Type B pancreatic cell (in vitro differentiated cells): ENCODE measurements around the gene GPR153. TPM values are rescaled to one million over a fixed set of nuclear protein-coding genes. Genes with fewer than 3 reads are reported as not detected.

Source experiments
- DNase-seq: peaks from one replicate; pipeline ENCODE4 v3.0.0; 2021; ENCODE audit warnings: mixed read lengths; ENCODE audit not compliant: unreplicated experiment; ENCODE audit errors: extremely low spot score
- H3K27ac Mint-ChIP-seq: 2 replicates; pipeline ENCODE4 v1.8.0; 2021; ENCODE audit warnings: mild to moderate bottlenecking, mixed read lengths
- H3K27me3 Mint-ChIP-seq: 2 replicates; pipeline ENCODE4 v1.8.0; 2021; ENCODE audit warnings: mixed read lengths
- H3K36me3 Mint-ChIP-seq: 2 replicates; pipeline ENCODE4 v1.8.0; 2021; ENCODE audit warnings: mixed read lengths
- H3K4me1 Mint-ChIP-seq: one replicate; pipeline ENCODE4 v1.8.0; 2021; ENCODE audit warnings: mixed read lengths; ENCODE audit not compliant: unreplicated experiment
- H3K4me3 Mint-ChIP-seq: 2 replicates; pipeline ENCODE4 v1.8.0; 2021; ENCODE audit warnings: mild to moderate bottlenecking, mixed read lengths
- H3K9me3 Mint-ChIP-seq: 2 replicates; pipeline ENCODE4 v1.8.0; 2021; ENCODE audit warnings: mixed read lengths
- CTCF ChIP-seq: fragments of 200-600 bp; sonication (generic); conservative IDR thresholded peaks from 2 replicates; pipeline ENCODE4 v1.5.0; 2021; ENCODE audit warnings: antibody characterized with exemption, mild to moderate bottlenecking
- total RNA-seq: library from RNA; stranded (reverse); gene quantifications from 2 replicates; pipeline ENCODE4 v1.2.1, GENCODE V29; 2021; ENCODE audit warnings: low replicate concordance

The GPR153 gene
- total RNA-seq, 1 donor from 2014 or later: 6.1 TPM

GRCh38 chr1:6202256-6202655 lies 58.6 kb downstream of the GPR153 start:
- no peak overlapping the region for H3K4me3 Mint-ChIP-seq
- no peak for TF ChIP-seq CTCF
- peaks cover 9% of the 10 kb centered on the region for H3K36me3 Mint-ChIP-seq
- peaks cover 3% of the 10 kb centered on the region for H3K27me3 Mint-ChIP-seq
- H3K27ac Mint-ChIP-seq: no peak overlapping the region
- DNase-seq: no peak
- peaks cover 25% of the 10 kb centered on the region for H3K4me1 Mint-ChIP-seq
- H3K9me3 Mint-ChIP-seq: no peaks in the 10 kb centered on the region

- peak overlapping the region; percentile 90 for H3K4me3 Mint-ChIP-seq
- H3K27ac Mint-ChIP-seq: peak overlapping the region; percentile 98
- TF ChIP-seq CTCF: no peak
- DNase-seq: no peak
- H3K36me3 Mint-ChIP-seq: peaks cover 18% of the 10 kb centered on the region
- no peaks in the 10 kb centered on the region for H3K9me3 Mint-ChIP-seq
- H3K27me3 Mint-ChIP-seq: no peaks in the 10 kb centered on the region
- H3K4me1 Mint-ChIP-seq: peaks cover 35% of the 10 kb centered on the region
Measured at GRCh38 chr1:6200188-6200809, 60.6 kb downstream of the GPR153 start.

- peak; percentile 96 for DNase-seq
- TF ChIP-seq CTCF: no peak
- Mint-ChIP-seq H3K9me3 (no peaks in the 10 kb centered on the region), H3K4me3 (peak within 1 kb of the TSS; percentile 90), H3K27me3 (no peaks in the 10 kb centered on the region), H3K36me3 (peaks cover 18% of the 10 kb centered on the region), H3K4me1 (peaks cover 32% of the 10 kb centered on the region), H3K27ac (peak within 1 kb of the TSS; percentile 98)
Measured at GRCh38 chr1:6199298-6200187, 61.4 kb downstream of the GPR153 start, which contains the start of gene RPL22. Gene RPL22, minus strand, starts transcription at chr1:6199595. Its CDS starts 22 bp downstream, at chr1:6199573.

- peaks cover 32% of the 10 kb centered on the region for H3K4me1 Mint-ChIP-seq
- peaks cover 18% of the 10 kb centered on the region for H3K36me3 Mint-ChIP-seq
- H3K27me3 Mint-ChIP-seq: no peaks in the 10 kb centered on the region
- H3K9me3 Mint-ChIP-seq: no peaks in the 10 kb centered on the region
- DNase-seq: no peak
- H3K27ac Mint-ChIP-seq: peak overlapping the region; percentile 98
- peak overlapping the region; percentile 90 for H3K4me3 Mint-ChIP-seq
- no peak for TF ChIP-seq CTCF
Measured at GRCh38 chr1:6198646-6199297, 62.1 kb downstream of the GPR153 start.

- no peak for DNase-seq
- Mint-ChIP-seq H3K4me1 (peaks cover 32% of the 10 kb centered on the region), H3K4me3 (peak overlapping the region; percentile 90), H3K9me3 (no peaks in the 10 kb centered on the region), H3K27ac (peak overlapping the region; percentile 98), H3K27me3 (no peaks in the 10 kb centered on the region), H3K36me3 (peaks cover 20% of the 10 kb centered on the region)
- no peak for TF ChIP-seq CTCF
Measured at GRCh38 chr1:6197746-6198427, 63.0 kb downstream of the GPR153 start.
